Naive thymus-derived CD4-positive, alpha-beta T cell (primary cell): ENCODE data around the gene FUZ. TPM values are rescaled to one million over a fixed set of nuclear protein-coding genes. Genes with fewer than 3 reads are reported as not detected.

Experiments
- ATAC-seq: fragments of 150-1000 bp; cut with Tn5 transposase; 2 replicates; pipeline ENCODE4 v1.10.0; 2021; ENCODE audit warnings: mild to moderate bottlenecking, moderate library complexity
- CTCF ChIA-PET: fragments of 350-600 bp; sonication (Branson Sonifier 250); formaldehyde crosslinking; loops from one replicate; lab custom pipeline; 2021; ENCODE audit warnings: antibody characterized with exemption; lab: Charles Lee
- POLR2A ChIA-PET: fragments of 350-600 bp; sonication (Branson Sonifier 250); formaldehyde crosslinking; loops from one replicate; lab custom pipeline; 2021; ENCODE audit warnings: antibody characterized with exemption, inconsistent platforms; lab: Charles Lee
- DNase-seq, 9 donors: peaks; one replicate each; pipeline versions ENCODE4 v3.0.0 to v3.0.0-alpha.2; 2020 to 2022; ENCODE audit warnings: mixed read lengths in 1 of 9
- H3K27ac ChIP-seq: one replicate; pipeline ENCODE4 v1.7.0; 2013; ENCODE audit warnings: mild to moderate bottlenecking, low read depth, low read length, moderate library complexity
- H3K27me3 ChIP-seq, 2 donors: one replicate each; pipeline ENCODE4 v1.7.0; 2013; ENCODE audit warnings: low read length in 2 of 2, mild to moderate bottlenecking in 2 of 2, moderate library complexity in 2 of 2; ENCODE audit not compliant: control insufficient read depth in 2 of 2, insufficient read depth in 2 of 2
- H3K36me3 ChIP-seq, 3 experiments: 1 replicate in 2 of 3; 2 replicates in 1 of 3; pipeline ENCODE4 v1.7.0; 2013; ENCODE audit warnings: low read length in 3 of 3, mild to moderate bottlenecking in 3 of 3, moderate library complexity in 1 of 3; ENCODE audit not compliant: insufficient read depth in 3 of 3, control insufficient read depth in 2 of 3
- H3K4me1 ChIP-seq, 2 donors: one replicate each; pipeline ENCODE4 v1.7.0; 2013; ENCODE audit warnings: low read length in 2 of 2, mild to moderate bottlenecking in 2 of 2, moderate library complexity in 1 of 2; ENCODE audit not compliant: control insufficient read depth in 2 of 2, insufficient read depth in 2 of 2
- H3K4me3 ChIP-seq: 2 replicates; pipeline ENCODE4 v1.7.0; 2013; ENCODE audit warnings: mild to moderate bottlenecking, low read length
- H3K9me3 ChIP-seq, 3 experiments: 1 replicate in 2 of 3; 2 replicates in 1 of 3; pipeline ENCODE4 v1.7.0; 2013; ENCODE audit warnings: low read length in 3 of 3; ENCODE audit not compliant: control insufficient read depth in 2 of 3
- H3K27ac Mint-ChIP-seq, 9 donors: one replicate each; pipeline ENCODE4 v1.8.0; 2020 to 2022; ENCODE audit warnings: mixed read lengths in 9 of 9, mild to moderate bottlenecking in 8 of 9, moderate library complexity in 5 of 9, inconsistent platforms in 2 of 9
- H3K27me3 Mint-ChIP-seq, 5 donors: one replicate each; pipeline ENCODE4 v1.8.0; 2021 to 2022; ENCODE audit warnings: mixed read lengths in 5 of 5, mild to moderate bottlenecking in 1 of 5
- H3K36me3 Mint-ChIP-seq, 5 donors: one replicate each; pipeline ENCODE4 v1.8.0; 2020 to 2022; ENCODE audit warnings: mixed read lengths in 5 of 5, mild to moderate bottlenecking in 3 of 5, inconsistent platforms in 1 of 5
- H3K4me1 Mint-ChIP-seq, 7 donors: one replicate each; pipeline ENCODE4 v1.8.0; 2020 to 2022; ENCODE audit warnings: mixed read lengths in 7 of 7, mild to moderate bottlenecking in 3 of 7, inconsistent platforms in 1 of 7
- H3K4me3 Mint-ChIP-seq, 10 donors: one replicate each; pipeline ENCODE4 v1.8.0; 2020 to 2022; ENCODE audit warnings: mild to moderate bottlenecking in 10 of 10, mixed read lengths in 10 of 10, moderate library complexity in 6 of 10, inconsistent platforms in 2 of 10
- H3K9me3 Mint-ChIP-seq, 11 donors: one replicate each; pipeline ENCODE4 v1.8.0; 2020 to 2022; ENCODE audit warnings: mixed read lengths in 11 of 11, mild to moderate bottlenecking in 4 of 11, inconsistent platforms in 1 of 11, moderate library complexity in 1 of 11
- intact Hi-C, 2 donors: fragments of 100-400 bp; cut with micrococcal nuclease; formaldehyde crosslinking; loops; one replicate each; pipeline ENCODE4 v1.15.1; 2023
- polyA plus RNA-seq, 2 donors: library from polyadenylated mRNA; unstranded; fragments of 300-500 nt; fragmentation: Illumina TruSeq; gene quantifications; one replicate each; pipeline ENCODE4 v1.2.3, GENCODE V29; 2021
- total RNA-seq, 6 experiments: library from RNA in 5 of 6; stranded (reverse) in 5 of 6; gene quantifications; 1 replicate in 5 of 6; 2 replicates in 1 of 6; pipeline ENCODE4 v1.2.3 and lab custom pipeline; 2021 to 2026

FUZ gene
- total and polyA plus RNA-seq, 7 experiments from 2014 or later, result 3.8 to 28.4 (median 24.2) TPM

DNA sequence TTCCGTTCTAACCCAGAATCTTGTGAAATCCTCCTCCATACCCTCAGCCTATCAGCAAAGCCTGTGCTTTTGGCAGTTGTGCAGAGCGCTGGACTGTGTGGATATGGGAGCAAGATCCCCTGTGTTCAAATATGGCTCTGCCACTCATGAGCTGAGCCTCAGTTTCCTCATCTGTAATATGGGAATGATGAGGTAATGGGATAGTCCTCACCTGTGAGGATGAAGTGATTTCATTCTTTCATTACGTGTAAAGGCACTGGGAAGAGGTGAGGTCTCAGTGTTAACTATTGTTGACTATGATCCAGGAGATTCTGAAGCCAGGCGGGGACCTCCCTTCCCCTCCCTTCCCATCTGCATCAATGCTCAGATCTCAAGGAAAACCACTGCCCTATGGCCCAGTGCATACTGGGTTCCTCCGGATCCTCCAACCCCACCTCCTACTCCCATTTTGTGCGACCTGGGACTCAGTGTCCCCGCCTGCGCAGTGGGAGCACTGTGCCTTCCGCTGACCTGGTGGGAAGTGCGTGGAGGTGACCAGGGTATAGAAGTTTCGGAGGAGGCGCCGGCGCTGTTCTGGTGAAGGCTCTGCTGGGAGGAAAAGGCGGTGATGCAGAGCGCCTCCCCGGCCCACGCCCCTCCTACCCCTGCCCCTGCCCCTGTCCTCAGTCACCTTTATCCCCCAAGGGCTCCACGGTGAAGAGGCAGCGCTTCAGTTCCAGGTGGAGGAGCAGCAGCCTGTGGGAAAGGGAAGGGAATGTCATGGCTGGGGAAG lies 5.0 kb downstream of the FUZ start:
- H3K4me3 Mint-ChIP-seq, result peak overlapping the region; percentile 23 to 96 (median 90)
- H3K27me3 ChIP-seq, result no peaks in the 10 kb centered on the region
- H3K4me1 Mint-ChIP-seq, result peaks cover 14 to 35% (median 22%) of the 10 kb centered on the region in 7 donors
- H3K27ac ChIP-seq, result peak overlapping the region; percentile 73
- H3K9me3 ChIP-seq, result no peaks in the 10 kb centered on the region
- H3K27ac Mint-ChIP-seq, result peak overlapping the region; percentile 11 to 93 (median 84)
- ATAC-seq (no peak), DNase-seq (no peak)
- H3K4me1 ChIP-seq, result peaks cover 11 to 16% of the 10 kb centered on the region in 2 donors
- H3K4me3 ChIP-seq, result no peak overlapping the region
- H3K36me3 ChIP-seq, result peaks cover 0 to 12% (median 0%) of the 10 kb centered on the region in 3 experiments
- intact Hi-C loops, result loop anchor here in 1 of 2 donors (1.0 to 2.0 kb wide), 3 partner anchors 42 to 165 kb away; partner anchors contain the start of gene SCAF1
- ChIA-PET CTCF (no interaction called here), POLR2A (interaction anchor here (1.1 to 2.0 kb wide), 4 partner anchors 10 to 90 kb away, joined by 3 to 11 read pairs (median 4); partner anchors contain the start of genes AKT1S1, AP2A1, MED25 and TBC1D17)
- H3K36me3 Mint-ChIP-seq, result peaks cover 0 to 13% (median 10%) of the 10 kb centered on the region in 5 donors
- no peaks in the 10 kb centered on the region for H3K9me3 Mint-ChIP-seq
- no peaks in the 10 kb centered on the region for H3K27me3 Mint-ChIP-seq

DNA sequence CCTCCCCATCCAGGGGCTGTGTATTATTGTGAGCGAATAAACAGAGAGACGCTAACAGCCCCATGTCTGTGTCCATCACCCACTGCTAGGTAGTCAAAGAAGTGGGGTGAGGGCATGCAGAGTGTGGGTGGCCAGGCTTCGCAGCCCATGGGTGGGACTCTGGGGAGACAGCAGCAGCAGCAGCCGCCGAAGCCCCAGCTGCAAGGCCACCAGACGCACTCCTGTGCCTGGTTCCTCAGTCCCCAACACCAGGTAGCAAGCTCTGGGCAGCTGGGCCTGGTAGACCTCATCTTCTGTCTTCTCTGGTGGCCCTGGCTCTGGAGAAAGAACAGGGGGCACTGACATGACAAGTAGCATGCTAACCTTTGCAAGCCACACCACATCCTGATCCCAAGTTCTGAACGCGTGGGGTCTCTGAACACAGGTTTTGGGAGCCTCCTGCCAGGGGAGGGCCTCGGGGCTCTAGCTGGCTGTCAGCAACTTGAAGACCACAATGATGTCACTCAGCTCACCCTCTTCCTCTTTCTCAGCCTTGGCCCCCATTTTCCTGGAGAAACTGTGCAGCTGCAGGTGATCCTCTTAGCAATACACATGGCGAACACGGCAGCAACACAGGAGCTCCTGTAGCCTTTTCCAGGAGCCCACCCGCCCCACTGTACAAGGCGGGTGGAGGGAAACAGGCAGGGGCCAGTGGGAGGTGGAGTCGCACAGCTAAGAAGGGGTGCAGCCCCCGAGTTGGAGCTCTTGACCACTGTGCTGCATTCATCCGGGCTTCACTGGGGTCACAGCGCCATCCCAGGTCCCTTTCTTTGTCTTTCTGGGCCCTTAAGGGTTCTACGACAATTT lies 5.8 kb downstream of the FUZ start:
- no peak overlapping the region for H3K4me3 ChIP-seq
- no peaks in the 10 kb centered on the region for H3K9me3 ChIP-seq
- POLR2A ChIA-PET, result interaction anchor here (1.1 to 1.2 kb wide), 2 partner anchors 11 to 40 kb away, joined by 3 read pairs; partner anchors contain the start of genes AP2A1 and MED25
- peaks cover 5 to 9% of the 10 kb centered on the region in 2 donors for H3K4me1 ChIP-seq
- CTCF ChIA-PET, result interaction anchor here (0.5 kb wide), 1 partner anchor 304 kb away, joined by 3 read pairs; no protein-coding TSS in a partner anchor
- H3K4me3 Mint-ChIP-seq, result peak overlapping the region in 3 of 10 donors; percentile 25 to 70 (median 51)
- peaks cover 12 to 27% (median 15%) of the 10 kb centered on the region in 7 donors for H3K4me1 Mint-ChIP-seq
- peak overlapping the region; percentile 73 for H3K27ac ChIP-seq
- ATAC-seq, result no peak
- H3K36me3 Mint-ChIP-seq, result peaks cover 0 to 14% (median 10%) of the 10 kb centered on the region in 5 donors
- intact Hi-C loops, result no loop called here
- peak overlapping the region in 6 of 9 donors; percentile 46 to 93 (median 72) for H3K27ac Mint-ChIP-seq
- no peaks in the 10 kb centered on the region for H3K27me3 Mint-ChIP-seq
- no peak for DNase-seq
- H3K27me3 ChIP-seq, result no peaks in the 10 kb centered on the region
- H3K9me3 Mint-ChIP-seq, result no peaks in the 10 kb centered on the region
- peaks cover 0 to 20% (median 0%) of the 10 kb centered on the region in 3 experiments for H3K36me3 ChIP-seq

DNA sequence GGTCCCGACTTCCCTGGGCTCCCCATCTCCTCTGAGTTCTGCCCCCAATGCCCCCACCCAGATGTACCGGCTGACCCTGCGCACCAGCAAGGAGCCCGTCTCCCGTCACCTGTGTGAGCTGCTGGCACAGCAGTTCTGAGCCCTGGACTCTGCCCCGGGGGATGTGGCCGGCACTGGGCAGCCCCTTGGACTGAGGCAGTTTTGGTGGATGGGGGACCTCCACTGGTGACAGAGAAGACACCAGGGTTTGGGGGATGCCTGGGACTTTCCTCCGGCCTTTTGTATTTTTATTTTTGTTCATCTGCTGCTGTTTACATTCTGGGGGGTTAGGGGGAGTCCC lies 6.5 kb downstream of the FUZ start:
- intact Hi-C loops, result no loop called here
- Histone ChIP-seq H3K9me3 (no peaks in the 10 kb centered on the region), H3K4me1 (peaks cover 5 to 8% of the 10 kb centered on the region in 2 donors), H3K36me3 (peaks cover 0 to 27% (median 0%) of the 10 kb centered on the region in 3 experiments), H3K4me3 (no peak overlapping the region), H3K27ac (peak overlapping the region; percentile 35), H3K27me3 (no peaks in the 10 kb centered on the region)
- no peaks in the 10 kb centered on the region for H3K27me3 Mint-ChIP-seq
- ChIA-PET CTCF (interaction anchor here (0.5 kb wide), 1 partner anchor 303 kb away, joined by 3 read pairs; no protein-coding TSS in a partner anchor), POLR2A (interaction anchor here (1.2 kb wide), 1 partner anchor 39 kb away, joined by 3 read pairs; the partner anchor contains the start of gene AP2A1)
- H3K4me1 Mint-ChIP-seq, result peaks cover 8 to 23% (median 15%) of the 10 kb centered on the region in 7 donors
- peak overlapping the region in 1 of 10 donors; percentile 3 for H3K4me3 Mint-ChIP-seq
- ATAC-seq, result no peak
- DNase-seq, result no peak
- H3K27ac Mint-ChIP-seq, result peak overlapping the region in 7 of 9 donors; percentile 14 to 87 (median 52)
- H3K9me3 Mint-ChIP-seq, result no peaks in the 10 kb centered on the region
- peaks cover 0 to 15% (median 10%) of the 10 kb centered on the region in 5 donors for H3K36me3 Mint-ChIP-seq

DNA sequence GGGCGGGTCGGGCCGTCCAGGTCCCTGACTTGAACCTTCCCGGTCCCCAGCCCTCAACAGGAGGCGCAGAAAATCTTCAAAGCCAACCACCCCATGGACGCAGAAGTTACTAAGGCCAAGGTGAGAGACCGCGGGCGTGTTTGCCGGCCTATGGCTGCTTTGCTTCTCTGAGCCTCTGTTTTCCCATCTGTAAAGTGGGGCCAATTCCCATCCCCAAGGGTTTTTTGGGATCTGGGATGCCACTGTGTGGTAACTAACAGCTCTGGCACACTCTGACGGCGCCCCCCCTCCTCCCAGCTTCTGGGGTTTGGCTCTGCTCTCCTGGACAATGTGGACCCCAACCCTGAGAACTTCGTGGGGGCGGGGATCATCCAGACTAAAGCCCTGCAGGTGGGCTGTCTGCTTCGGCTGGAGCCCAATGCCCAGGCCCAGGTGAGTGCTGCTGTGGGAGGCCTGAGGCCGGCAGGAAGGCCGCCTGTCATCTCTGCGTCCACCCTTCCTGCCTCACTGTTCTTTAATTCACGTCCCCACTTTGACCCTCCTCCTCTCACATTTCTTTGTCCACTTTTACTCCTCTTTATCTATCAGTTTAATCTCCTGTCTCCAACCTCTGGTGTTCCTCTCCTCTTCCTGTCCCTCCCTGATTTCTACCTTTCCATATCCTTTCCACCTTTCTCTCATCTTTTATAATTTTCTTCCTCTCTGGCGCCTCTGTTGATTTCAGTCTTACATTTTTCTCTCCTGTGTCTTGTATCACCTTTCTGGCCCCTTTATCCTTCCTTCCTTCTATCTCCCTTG lies 7.1 kb downstream of the FUZ start:
- no peaks in the 10 kb centered on the region for H3K9me3 ChIP-seq
- H3K4me3 ChIP-seq, result no peak overlapping the region
- H3K27ac Mint-ChIP-seq, result peak overlapping the region; percentile 14 to 87 (median 61)
- intact Hi-C loops, result no loop called here
- peaks cover 5 to 8% of the 10 kb centered on the region in 2 donors for H3K4me1 ChIP-seq
- peak overlapping the region; percentile 35 for H3K27ac ChIP-seq
- H3K4me1 Mint-ChIP-seq, result peaks cover 8 to 23% (median 15%) of the 10 kb centered on the region in 7 donors
- POLR2A ChIA-PET, result no interaction called here
- H3K27me3 Mint-ChIP-seq, result no peaks in the 10 kb centered on the region
- no peaks in the 10 kb centered on the region for H3K9me3 Mint-ChIP-seq
- peak overlapping the region in 2 of 10 donors; percentile 3 to 29 for H3K4me3 Mint-ChIP-seq
- CTCF ChIA-PET, result no interaction called here
- ATAC-seq, result no peak
- H3K36me3 Mint-ChIP-seq, result peaks cover 0 to 17% (median 10%) of the 10 kb centered on the region in 5 donors
- no peak for DNase-seq
- peaks cover 0 to 31% (median 2%) of the 10 kb centered on the region in 3 experiments for H3K36me3 ChIP-seq
- no peaks in the 10 kb centered on the region for H3K27me3 ChIP-seq

DNA sequence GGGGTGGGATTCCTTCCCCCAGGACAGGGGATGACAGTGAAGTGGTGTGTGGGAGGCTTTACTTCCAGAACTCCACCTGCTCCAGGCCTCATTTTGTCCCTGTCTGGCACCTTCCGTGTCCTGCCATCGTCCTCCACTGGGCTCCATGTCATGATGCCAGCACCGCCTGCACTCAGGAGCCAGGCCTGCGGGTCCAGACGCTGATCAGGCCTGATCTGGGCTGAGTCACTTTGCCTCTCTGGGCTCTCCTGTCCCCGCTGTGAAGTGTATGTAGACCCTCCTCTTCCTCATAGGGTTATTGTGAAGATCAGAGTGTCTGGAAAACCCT lies 9.6 kb downstream of the FUZ start:
- intact Hi-C loops, result no loop called here
- no peaks in the 10 kb centered on the region for H3K4me1 ChIP-seq
- ATAC-seq (no peak), DNase-seq (no peak)
- Mint-ChIP-seq H3K4me3 (no peak overlapping the region), H3K27ac (peak overlapping the region in 3 of 9 donors; percentile 18 to 53 (median 46)), H3K27me3 (no peaks in the 10 kb centered on the region), H3K36me3 (peaks cover 0 to 26% (median 12%) of the 10 kb centered on the region in 5 donors), H3K9me3 (no peaks in the 10 kb centered on the region), H3K4me1 (peaks cover 0 to 11% (median 4%) of the 10 kb centered on the region in 7 donors)
- no peaks in the 10 kb centered on the region for H3K9me3 ChIP-seq
- peaks cover 0 to 56% (median 8%) of the 10 kb centered on the region in 3 experiments for H3K36me3 ChIP-seq
- H3K4me3 ChIP-seq, result no peak overlapping the region
- ChIA-PET POLR2A (no interaction called here), CTCF (no interaction called here)
- H3K27ac ChIP-seq, result no peak overlapping the region
- H3K27me3 ChIP-seq, result no peaks in the 10 kb centered on the region
